ENCODE measurements around the gene CA10. TPM values are rescaled to one million over a fixed set of nuclear protein-coding genes. Genes with fewer than 3 reads are reported as not detected.

The CA10 gene
- total and polyA plus RNA-seq, 2 donors (not counting 3 experiments of a cell fraction or from before 2014, with no cell fraction given), result not detected

- dilution Hi-C loops (cut with MboI; ENCODE audit: extremely low pct_ligation_motif_present, low sequenced_read_pairs) (no loop called here), intact Hi-C loops (cut with micrococcal nuclease) (no loop called here)
- Histone ChIP-seq H3K36me3 (ENCODE audit: control insufficient read depth in 2 of 2, extremely low read depth in 1 of 2, insufficient read depth in 2 of 2, low read length in 2 of 2) (no peaks in the 10 kb centered on the region), H3K27ac (ENCODE audit: insufficient read depth, low read depth, low read length) (no peak overlapping the region), H3K9me3 (replicated peaks; ENCODE audit: control insufficient read depth, insufficient read depth, low read length) (no peaks in the 10 kb centered on the region), H3K9me1 (replicated peaks; ENCODE audit: control insufficient read depth, extremely low read depth, insufficient read depth, low read length) (no peaks in the 10 kb centered on the region), H3K9ac (replicated peaks; ENCODE audit: extremely low read depth, insufficient read depth, low read length) (no peak overlapping the region), H3K4me3 (replicated peaks in 1 of 3; ENCODE audit: insufficient read depth in 1 of 3, low read depth in 1 of 3, low read length in 3 of 3) (no peak overlapping the region), H2AFZ (ENCODE audit: low read depth, low read length) (no peak overlapping the region), H3K4me1 (ENCODE audit: control insufficient read depth, extremely low read depth, insufficient read depth, low read length) (no peaks in the 10 kb centered on the region), H4K20me1 (replicated peaks; ENCODE audit: control insufficient read depth, extremely low read depth, insufficient read depth, low read length) (no peaks in the 10 kb centered on the region), H3K79me2 (ENCODE audit: control insufficient read depth, insufficient read depth, low read length) (no peaks in the 10 kb centered on the region), H3K4me2 (ENCODE audit: insufficient read depth, low read length) (no peak overlapping the region), H3K27me3 (ENCODE audit: control insufficient read depth in 2 of 2, insufficient read depth in 2 of 2, low read length in 2 of 2) (no peaks in the 10 kb centered on the region)
- POLR2A ChIA-PET, result no interaction called here
- CTCF ChIA-PET, result no interaction called here
- BruUV-seq (replicated peaks), result no TSS peak
- no peak for FAIRE-seq
- DNase-seq (ENCODE audit: low read depth, low spot score), result no peak
- TF ChIP-seq POLR2A (IDR thresholded peaks at IDR 0.05; ENCODE audit: low read depth, low read length) (no peak), FOS (IDR thresholded peaks at IDR 0.05; ENCODE audit: borderline replicate concordance, insufficient read depth, low read length) (no peak), MYC (IDR thresholded peaks at IDR 0.05; ENCODE audit: low read depth, low read length) (no peak), GATA2 (IDR thresholded peaks at IDR 0.05; ENCODE audit: insufficient read depth, insufficient read length, low read depth, low read length) (no peak), POLR2AphosphoS5 (IDR thresholded peaks at IDR 0.05; ENCODE audit: insufficient read depth, low read depth, low read length) (no peak), MAX (IDR thresholded peaks at IDR 0.05; ENCODE audit: insufficient read depth, insufficient read length) (no peak), EZH2 (IDR thresholded peaks at IDR 0.05; ENCODE audit: borderline replicate concordance, low read depth, low read length, severe bottlenecking) (no peak), JUN (IDR thresholded peaks at IDR 0.05; ENCODE audit: borderline replicate concordance, insufficient read depth, insufficient read length, low read depth) (no peak), CTCF (IDR thresholded peaks at IDR 0.05; ENCODE audit: extremely low read depth in 1 of 2, insufficient read depth in 1 of 2, low read depth in 1 of 2, low read length in 2 of 2) (no peak)
Observed at GRCh38 chr17:51588063-51588462, 570.5 kb downstream of the CA10 start.
